Measurements from ENCODE around the gene TIMMDC1.

Gene TIMMDC1

GRCh38 chr3:119498186-119499011, at the start of gene TIMMDC1:
TSS of gene TIMMDC1 (plus strand) at chr3:119498547. CDS start at chr3:119498734, 187 bp downstream.
- peak; percentile 93 for DNase-seq

GRCh38 chr3:119453822-119454221, 44.5 kb upstream of the TIMMDC1 start:
- DNase-seq: no peak

GRCh38 chr3:119456469-119456868, 41.9 kb upstream of the TIMMDC1 start:
- no peak for DNase-seq

GRCh38 chr3:119457246-119457645, 41.1 kb upstream of the TIMMDC1 start:
- DNase-seq: no peak

GRCh38 chr3:119463171-119464169, 34.9 kb upstream of the TIMMDC1 start, which contains the start of gene TMEM39A:
TSS of gene TMEM39A (minus strand) at chr3:119463615. CDS start at chr3:119462074, 1,541 bp downstream.
- peak; percentile 97 for DNase-seq

GRCh38 chr3:119468041-119468440, 30.3 kb upstream of the TIMMDC1 start:
- DNase-seq: no peak

GRCh38 chr3:119469418-119470189, 28.7 kb upstream of the TIMMDC1 start:
- no peak for DNase-seq

GRCh38 chr3:119470866-119471265, 27.5 kb upstream of the TIMMDC1 start:
- DNase-seq: no peak

GRCh38 chr3:119481079-119481478, 17.3 kb upstream of the TIMMDC1 start:
- no peak for DNase-seq

GRCh38 chr3:119483101-119483500, 15.2 kb upstream of the TIMMDC1 start:
- no peak for DNase-seq

- no peak for DNase-seq
Measured at GRCh38 chr3:119485563-119485962, 12.8 kb upstream of the TIMMDC1 start.

- DNase-seq: no peak
Measured at GRCh38 chr3:119490153-119490552, 8.2 kb upstream of the TIMMDC1 start.

GRCh38 chr3:119492128-119492527, 6.2 kb upstream of the TIMMDC1 start:
- no peak for DNase-seq

- DNase-seq: no peak
Measured at GRCh38 chr3:119492810-119493209, 5.5 kb upstream of the TIMMDC1 start.

GRCh38 chr3:119494597-119494996, 3.8 kb upstream of the TIMMDC1 start:
- no peak for DNase-seq

- DNase-seq: no peak
Measured at GRCh38 chr3:119497820-119498185, 544 bp upstream of the TIMMDC1 start.

- DNase-seq: no peak
Measured at GRCh38 chr3:119500265-119500664, 1.9 kb downstream of the TIMMDC1 start.

GRCh38 chr3:119500901-119501300, 2.6 kb downstream of the TIMMDC1 start:
- DNase-seq: no peak

- no peak for DNase-seq
Measured at GRCh38 chr3:119506631-119507030, 8.3 kb downstream of the TIMMDC1 start.

- no peak for DNase-seq
Measured at GRCh38 chr3:119507404-119507803, 9.1 kb downstream of the TIMMDC1 start.

- DNase-seq: peak; percentile 47
Measured at GRCh38 chr3:119508172-119508845, 10.0 kb downstream of the TIMMDC1 start.

GRCh38 chr3:119510690-119511089, 12.3 kb downstream of the TIMMDC1 start:
- DNase-seq: no peak
